A673 (cell line): ENCODE data around the gene GALNTL6. TPM values are rescaled to one million over a fixed set of nuclear protein-coding genes. Genes with fewer than 3 reads are reported as not detected.

Experiments
- BruUV-seq: library from RNA; stranded (reverse); fragments of 400-500 nt; replicated peaks from 2 replicates; lab custom pipeline; 2021; lab: Mats Ljungman, UMichigan
- CTCF ChIA-PET: fragments of 300-600 bp; sonication (Branson Sonifier 250); formaldehyde crosslinking; loops from one replicate; lab custom pipeline; 2022; ENCODE audit warnings: antibody characterized with exemption; lab: Charles Lee
- POLR2A ChIA-PET: fragments of 300-600 bp; sonication (Branson Sonifier 250); formaldehyde crosslinking; loops from one replicate; lab custom pipeline; 2022; ENCODE audit warnings: antibody characterized with exemption; ENCODE audit not compliant: low non-redundant PET; lab: Charles Lee
- DNase-seq: peaks from one replicate; pipeline ENCODE4 v3.0.0-alpha.2; 2015; ENCODE audit warnings: low spot score
- H3K27ac ChIP-seq: fragments of 200-600 bp; sonication (generic); 2 replicates; pipeline ENCODE4 v1.5.1; 2016; ENCODE audit warnings: mixed run types, low read depth, mild to moderate bottlenecking, mixed read lengths, antibody characterized with exemption, low read length; ENCODE audit not compliant: poor library complexity, severe bottlenecking
- H3K27me3 ChIP-seq: fragments of 200-600 bp; sonication (generic); replicated peaks from 2 replicates; pipeline ENCODE4 v1.6.1; 2017; ENCODE audit warnings: mixed run types, low read depth, mild to moderate bottlenecking, mixed read lengths, antibody characterized with exemption, low read length; ENCODE audit not compliant: insufficient read depth, poor library complexity
- H3K36me3 ChIP-seq: fragments of 200-600 bp; sonication (generic); 2 replicates; pipeline ENCODE4 v1.6.1; 2016; ENCODE audit warnings: mixed run types, mild to moderate bottlenecking, mixed read lengths, antibody characterized with exemption, low read length; ENCODE audit not compliant: insufficient read depth, poor library complexity, severe bottlenecking
- H3K4me1 ChIP-seq: fragments of 200-600 bp; sonication (generic); 2 replicates; pipeline ENCODE4 v1.6.1; 2017; ENCODE audit warnings: mixed run types, mild to moderate bottlenecking, mixed read lengths, antibody characterized with exemption, low read length; ENCODE audit not compliant: insufficient read depth, poor library complexity, severe bottlenecking
- H3K4me3 ChIP-seq: fragments of 200-600 bp; sonication (generic); 2 replicates; pipeline ENCODE4 v1.5.1; 2016; ENCODE audit warnings: low read depth, mixed run types, mild to moderate bottlenecking, mixed read lengths, low read length; ENCODE audit not compliant: poor library complexity, severe bottlenecking
- H3K9me3 ChIP-seq: fragments of 200-600 bp; sonication (generic); 2 replicates; pipeline ENCODE4 v1.6.1; 2016; ENCODE audit warnings: mixed run types, low read depth, mild to moderate bottlenecking, mixed read lengths, antibody characterized with exemption, low read length; ENCODE audit not compliant: poor library complexity, severe bottlenecking
- EZH2 ChIP-seq: fragments of 200-600 bp; sonication (generic); IDR thresholded peaks from 2 replicates; pipeline ENCODE4 v1.6.1; 2017; ENCODE audit warnings: borderline replicate concordance, low read depth, mild to moderate bottlenecking, mixed read lengths, antibody characterized with exemption, low read length; ENCODE audit not compliant: poor library complexity, severe bottlenecking
- intact Hi-C: fragments of 100-400 bp; cut with micrococcal nuclease; formaldehyde crosslinking; loops from one replicate; pipeline ENCODE4 v1.10.0; 2022; ENCODE audit not compliant: unreplicated experiment
- total RNA-seq: library from RNA; stranded (reverse); gene quantifications from 2 replicates; pipeline ENCODE4 v1.2.3, GENCODE V29; 2021
- TF ChIP-seq, protein P1 (sequence below): fragments of 300-800, 200-600 bp; sonication (generic); conservative IDR thresholded peaks from 2 replicates; pipeline ENCODE4 v1.5.1; 2017; ENCODE audit warnings: low read depth, mild to moderate bottlenecking, antibody characterized with exemption, low read length, moderate library complexity, mixed read lengths

The GALNTL6 gene
- total RNA-seq, 1 experiment from 2014 or later: 0.30 TPM

DNA sequence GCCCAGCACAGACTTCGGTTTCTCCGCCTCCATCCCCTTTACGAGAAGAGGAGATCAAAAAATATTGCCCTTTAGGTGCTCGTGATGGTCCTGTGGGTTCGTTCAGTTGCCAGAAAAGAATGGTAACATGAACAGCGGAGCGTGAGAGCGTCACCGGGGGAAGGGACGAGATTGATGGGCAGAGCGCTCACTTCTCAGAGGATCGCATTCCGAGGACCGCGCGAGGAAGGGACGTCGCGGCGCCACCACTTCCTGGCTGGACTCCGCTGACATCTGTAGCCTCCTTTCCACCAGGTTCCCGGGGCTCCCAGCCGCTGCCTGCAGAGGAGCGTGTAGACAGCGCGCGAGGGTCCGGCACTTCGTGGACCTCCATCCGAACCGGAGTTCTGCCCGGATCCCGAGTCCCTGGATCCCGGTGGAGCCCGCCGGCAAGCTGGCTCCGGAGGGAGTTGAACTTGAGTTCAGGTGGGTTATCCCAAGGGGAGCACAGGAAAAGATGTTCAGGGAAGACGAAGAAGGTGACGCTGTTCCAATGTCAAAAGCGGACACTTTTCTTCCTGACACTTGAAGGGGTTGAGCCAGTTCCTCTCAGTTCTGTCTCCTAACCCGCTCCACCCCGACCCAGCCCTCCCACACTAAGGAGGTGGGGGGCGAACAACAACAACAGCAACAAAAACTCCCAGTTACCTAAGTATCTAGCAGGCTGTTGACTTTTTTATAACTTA lies 484 bp downstream of the GALNTL6 start:
- DNase-seq: peak; percentile 1
- intact Hi-C loops: no loop called here
- no TSS peak for BruUV-seq
- ChIA-PET CTCF (no interaction called here), POLR2A (no interaction called here)
- no peaks in the 10 kb centered on the region for H3K36me3 ChIP-seq
- H3K4me3 ChIP-seq: peak overlapping the region; percentile 42
- no peaks in the 10 kb centered on the region for H3K9me3 ChIP-seq
- H3K4me1 ChIP-seq: no peaks in the 10 kb centered on the region
- H3K27ac ChIP-seq: no peak overlapping the region
- peaks cover 81% of the 10 kb centered on the region for H3K27me3 ChIP-seq
- no peak for TF ChIP-seq EZH2
- TF ChIP-seq, protein P1, sequence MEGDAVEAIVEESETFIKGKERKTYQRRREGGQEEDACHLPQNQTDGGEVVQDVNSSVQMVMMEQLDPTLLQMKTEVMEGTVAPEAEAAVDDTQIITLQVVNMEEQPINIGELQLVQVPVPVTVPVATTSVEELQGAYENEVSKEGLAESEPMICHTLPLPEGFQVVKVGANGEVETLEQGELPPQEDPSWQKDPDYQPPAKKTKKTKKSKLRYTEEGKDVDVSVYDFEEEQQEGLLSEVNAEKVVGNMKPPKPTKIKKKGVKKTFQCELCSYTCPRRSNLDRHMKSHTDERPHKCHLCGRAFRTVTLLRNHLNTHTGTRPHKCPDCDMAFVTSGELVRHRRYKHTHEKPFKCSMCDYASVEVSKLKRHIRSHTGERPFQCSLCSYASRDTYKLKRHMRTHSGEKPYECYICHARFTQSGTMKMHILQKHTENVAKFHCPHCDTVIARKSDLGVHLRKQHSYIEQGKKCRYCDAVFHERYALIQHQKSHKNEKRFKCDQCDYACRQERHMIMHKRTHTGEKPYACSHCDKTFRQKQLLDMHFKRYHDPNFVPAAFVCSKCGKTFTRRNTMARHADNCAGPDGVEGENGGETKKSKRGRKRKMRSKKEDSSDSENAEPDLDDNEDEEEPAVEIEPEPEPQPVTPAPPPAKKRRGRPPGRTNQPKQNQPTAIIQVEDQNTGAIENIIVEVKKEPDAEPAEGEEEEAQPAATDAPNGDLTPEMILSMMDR: no peak

DNA sequence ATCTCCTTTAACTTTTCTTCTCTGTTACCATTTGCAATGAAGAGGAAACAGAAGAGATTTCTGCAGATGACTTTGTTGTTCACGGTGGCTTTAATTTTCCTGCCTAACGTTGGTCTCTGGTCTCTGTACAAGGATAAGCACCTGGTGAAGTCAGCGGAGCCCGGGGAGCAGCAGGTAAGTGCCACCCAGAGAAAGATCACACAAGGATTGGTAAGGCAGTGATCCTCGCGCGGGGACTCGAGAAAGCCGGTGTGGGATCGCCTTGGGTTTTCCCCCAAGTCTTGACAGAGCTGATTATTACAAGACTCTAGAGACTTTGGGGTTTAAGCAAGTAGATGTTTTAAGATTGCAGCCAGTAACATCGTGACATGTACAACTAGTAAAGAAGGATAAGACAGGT lies 1.3 kb downstream of the GALNTL6 start:
- ChIA-PET POLR2A (no interaction called here), CTCF (no interaction called here)
- TF ChIP-seq, protein P1: no peak
- TF ChIP-seq EZH2: no peak
- Histone ChIP-seq H3K4me3 (no peak overlapping the region), H3K9me3 (no peaks in the 10 kb centered on the region), H3K36me3 (no peaks in the 10 kb centered on the region), H3K4me1 (no peaks in the 10 kb centered on the region), H3K27ac (no peak overlapping the region), H3K27me3 (peaks cover 87% of the 10 kb centered on the region)
- intact Hi-C loops: no loop called here
- no TSS peak for BruUV-seq
- DNase-seq: no peak

DNA sequence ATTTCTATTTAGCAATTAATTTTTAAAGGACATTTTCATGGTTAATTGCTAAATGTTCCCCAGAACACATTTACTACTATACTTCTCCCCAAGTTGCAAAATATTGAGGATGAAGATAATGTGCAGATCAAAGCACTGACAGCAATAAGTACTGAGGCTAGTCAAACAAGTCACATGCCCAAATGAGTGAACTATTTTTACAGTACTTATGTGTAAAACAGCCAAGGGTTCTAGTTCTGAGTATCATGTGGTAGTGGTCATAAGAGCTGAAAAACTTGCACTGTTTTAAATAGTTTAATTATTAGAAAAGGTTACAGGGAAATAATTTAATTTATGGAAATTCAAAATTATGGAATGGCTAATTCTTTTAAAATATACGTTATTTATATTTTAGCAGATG lies 3.8 kb downstream of the GALNTL6 start:
- no peaks in the 10 kb centered on the region for H3K4me1 ChIP-seq
- no peak overlapping the region for H3K27ac ChIP-seq
- BruUV-seq: no TSS peak
- intact Hi-C loops: no loop called here
- no peak overlapping the region for H3K4me3 ChIP-seq
- no peaks in the 10 kb centered on the region for H3K36me3 ChIP-seq
- CTCF ChIA-PET: no interaction called here
- H3K27me3 ChIP-seq: peaks cover 71% of the 10 kb centered on the region
- no peaks in the 10 kb centered on the region for H3K9me3 ChIP-seq
- TF ChIP-seq, protein P1: no peak
- TF ChIP-seq EZH2: no peak
- POLR2A ChIA-PET: no interaction called here
- no peak for DNase-seq
